ENCODE data around the gene GRK1. TPM values are rescaled to one million over a fixed set of nuclear protein-coding genes. Genes with fewer than 3 reads are reported as not detected.
"Not testable (repeated sequence)": the region's sequence is repeated elsewhere in the genome, so short reads cannot be mapped to it uniquely, and the experiment has no call there.

GRK1 gene
- total RNA-seq, 1 donor from 2014 or later = 1.2 TPM

GRCh38 chr13:113749507-113749906 is 82.5 kb downstream of the GRK1 start:
- TF ChIP-seq CTCF (IDR thresholded peaks at IDR 0.05; ENCODE audit: partially characterized antibody, unreplicated experiment) = no peak
- Mint-ChIP-seq H3K4me1 (ENCODE audit: low read depth, unreplicated experiment) (peaks cover 10% of the 10 kb centered on the region), H3K36me3 (ENCODE audit: unreplicated experiment) (no peaks in the 10 kb centered on the region), H3K4me3 (ENCODE audit: unreplicated experiment) (no peak overlapping the region), H3K27me3 (ENCODE audit: unreplicated experiment) (peaks cover 10% of the 10 kb centered on the region), H3K27ac (ENCODE audit: unreplicated experiment) (no peak overlapping the region), H3K9me3 (ENCODE audit: unreplicated experiment) (peaks cover 9% of the 10 kb centered on the region)
- DNase-seq = no peak

- TF ChIP-seq CTCF (IDR thresholded peaks at IDR 0.05; ENCODE audit: partially characterized antibody, unreplicated experiment) = no peak
- Mint-ChIP-seq H3K27ac (ENCODE audit: unreplicated experiment) (no peak overlapping the region), H3K27me3 (ENCODE audit: unreplicated experiment) (peaks cover 10% of the 10 kb centered on the region), H3K4me3 (ENCODE audit: unreplicated experiment) (no peak overlapping the region), H3K36me3 (ENCODE audit: unreplicated experiment) (no peaks in the 10 kb centered on the region), H3K9me3 (ENCODE audit: unreplicated experiment) (peaks cover 4% of the 10 kb centered on the region), H3K4me1 (ENCODE audit: low read depth, unreplicated experiment) (peaks cover 5% of the 10 kb centered on the region)
- DNase-seq = no peak
Measured at GRCh38 chr13:113749967-113750366, 82.9 kb downstream of the GRK1 start.

- Mint-ChIP-seq H3K4me3 (ENCODE audit: unreplicated experiment) (no peak overlapping the region), H3K27ac (ENCODE audit: unreplicated experiment) (no peak overlapping the region)
Measured at GRCh38 chr13:113750554-113751399, 83.8 kb downstream of the GRK1 start.

GRCh38 chr13:113751491-113751890 is 84.5 kb downstream of the GRK1 start:
- no peak for DNase-seq
- TF ChIP-seq CTCF (IDR thresholded peaks at IDR 0.05; ENCODE audit: partially characterized antibody, unreplicated experiment) = no peak
- Mint-ChIP-seq H3K27me3 (ENCODE audit: unreplicated experiment) (peaks cover 6% of the 10 kb centered on the region), H3K4me3 (ENCODE audit: unreplicated experiment) (no peak overlapping the region), H3K36me3 (ENCODE audit: unreplicated experiment) (no peaks in the 10 kb centered on the region), H3K4me1 (ENCODE audit: low read depth, unreplicated experiment) (peaks cover under 1% of the 10 kb centered on the region), H3K9me3 (ENCODE audit: unreplicated experiment) (peaks cover 3% of the 10 kb centered on the region), H3K27ac (ENCODE audit: unreplicated experiment) (no peak overlapping the region)

More at GRCh38 chr13:113750554-113751399, 83.8 kb downstream of the GRK1 start:
- Mint-ChIP-seq H3K9me3 (ENCODE audit: unreplicated experiment) (peaks cover 3% of the 10 kb centered on the region), H3K27me3 (ENCODE audit: unreplicated experiment) (peaks cover 7% of the 10 kb centered on the region), H3K4me1 (ENCODE audit: low read depth, unreplicated experiment) (peaks cover 4% of the 10 kb centered on the region), H3K36me3 (ENCODE audit: unreplicated experiment) (no peaks in the 10 kb centered on the region)
- DNase-seq = no peak
- TF ChIP-seq CTCF (IDR thresholded peaks at IDR 0.05; ENCODE audit: partially characterized antibody, unreplicated experiment) = no peak

GRCh38 chr13:113752211-113752986 is 85.4 kb downstream of the GRK1 start:
- not testable (repeated sequence) for H3K9me3 Mint-ChIP-seq (ENCODE audit: unreplicated experiment); H3K36me3 Mint-ChIP-seq (ENCODE audit: unreplicated experiment); H3K4me3 Mint-ChIP-seq (ENCODE audit: unreplicated experiment); H3K27me3 Mint-ChIP-seq (ENCODE audit: unreplicated experiment); H3K27ac Mint-ChIP-seq (ENCODE audit: unreplicated experiment); H3K4me1 Mint-ChIP-seq (ENCODE audit: low read depth, unreplicated experiment); DNase-seq

All from glutamatergic neuron (in vitro differentiated cells).